ENCODE data around the gene TRMT112. TPM values are rescaled to one million over a fixed set of nuclear protein-coding genes. Genes with fewer than 3 reads are reported as not detected.

The TRMT112 gene
- total and polyA plus RNA-seq, 7 donors: 78.1 to 311 (median 125) TPM

DNA sequence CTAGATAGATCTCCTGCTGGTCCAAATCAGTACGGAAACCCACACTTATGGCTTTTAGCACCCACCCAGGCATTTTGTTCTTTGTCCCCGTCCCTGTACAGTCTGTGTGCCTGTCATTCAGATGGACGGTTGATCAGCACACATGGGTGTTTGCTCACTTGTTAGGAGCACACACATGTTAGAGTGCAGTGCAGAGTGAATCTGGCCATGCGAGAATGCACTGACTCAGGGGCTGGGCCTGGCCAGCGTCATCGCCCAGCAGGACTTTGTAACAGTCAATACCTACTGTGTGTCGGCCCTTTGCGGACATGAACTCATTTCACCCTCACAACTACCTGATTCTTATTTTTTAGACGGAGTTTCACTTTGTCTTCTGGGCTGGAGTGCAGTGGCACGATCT lies 45.0 kb upstream of the TRMT112 start:
- Histone ChIP-seq H3K9me3 (no peaks in the 10 kb centered on the region), H3K4me1 (peaks cover 6% of the 10 kb centered on the region), H3K27me3 (ENCODE audit: insufficient read depth in 3 of 3, low read length in 2 of 3) (no peaks in the 10 kb centered on the region), H3K36me3 (ENCODE audit: insufficient read depth in 1 of 2, low read depth in 1 of 2) (peaks cover 4 to 68% of the 10 kb centered on the region in 2 donors), H3K27ac (no peak overlapping the region), H3K4me3 (no peak overlapping the region)
- WGBS, 3 donors: 94 to 95% (median 95%) methylated on average over 10 of the region's 10 CpGs
- no peak for DNase-seq
- no peak for ATAC-seq
- intact Hi-C loops (cut with DNase I): no loop called here
- TF ChIP-seq, protein P1, sequence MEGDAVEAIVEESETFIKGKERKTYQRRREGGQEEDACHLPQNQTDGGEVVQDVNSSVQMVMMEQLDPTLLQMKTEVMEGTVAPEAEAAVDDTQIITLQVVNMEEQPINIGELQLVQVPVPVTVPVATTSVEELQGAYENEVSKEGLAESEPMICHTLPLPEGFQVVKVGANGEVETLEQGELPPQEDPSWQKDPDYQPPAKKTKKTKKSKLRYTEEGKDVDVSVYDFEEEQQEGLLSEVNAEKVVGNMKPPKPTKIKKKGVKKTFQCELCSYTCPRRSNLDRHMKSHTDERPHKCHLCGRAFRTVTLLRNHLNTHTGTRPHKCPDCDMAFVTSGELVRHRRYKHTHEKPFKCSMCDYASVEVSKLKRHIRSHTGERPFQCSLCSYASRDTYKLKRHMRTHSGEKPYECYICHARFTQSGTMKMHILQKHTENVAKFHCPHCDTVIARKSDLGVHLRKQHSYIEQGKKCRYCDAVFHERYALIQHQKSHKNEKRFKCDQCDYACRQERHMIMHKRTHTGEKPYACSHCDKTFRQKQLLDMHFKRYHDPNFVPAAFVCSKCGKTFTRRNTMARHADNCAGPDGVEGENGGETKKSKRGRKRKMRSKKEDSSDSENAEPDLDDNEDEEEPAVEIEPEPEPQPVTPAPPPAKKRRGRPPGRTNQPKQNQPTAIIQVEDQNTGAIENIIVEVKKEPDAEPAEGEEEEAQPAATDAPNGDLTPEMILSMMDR (IDR thresholded peaks at IDR 0.05): no peak

DNA sequence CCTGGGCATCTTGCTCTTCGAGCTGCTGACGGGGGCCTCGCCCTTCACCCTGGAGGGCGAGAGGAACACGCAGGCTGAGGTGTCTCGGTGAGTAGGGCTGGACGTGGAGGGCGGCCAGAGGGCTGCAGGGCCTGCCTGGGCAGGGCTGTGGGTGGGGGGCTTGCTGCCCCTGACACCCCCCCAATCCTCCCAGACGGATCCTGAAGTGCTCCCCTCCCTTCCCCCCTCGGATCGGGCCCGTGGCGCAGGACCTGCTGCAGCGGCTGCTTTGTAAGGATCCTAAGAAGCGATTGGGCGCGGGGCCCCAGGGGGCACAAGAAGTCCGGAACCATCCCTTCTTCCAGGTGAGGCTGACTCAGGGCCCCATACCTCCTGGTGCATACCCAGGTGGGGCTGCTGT lies 44.3 kb upstream of the TRMT112 start:
- Histone ChIP-seq H3K4me1 (peaks cover 6% of the 10 kb centered on the region), H3K36me3 (ENCODE audit: insufficient read depth in 1 of 2, low read depth in 1 of 2) (peaks cover 4 to 62% of the 10 kb centered on the region in 2 donors), H3K9me3 (no peaks in the 10 kb centered on the region), H3K4me3 (no peak overlapping the region), H3K27ac (no peak overlapping the region), H3K27me3 (ENCODE audit: insufficient read depth in 3 of 3, low read length in 2 of 3) (no peaks in the 10 kb centered on the region)
- 89 to 93% (median 90%) methylated on average over 13 to 18 of the region's 18 CpGs for WGBS, 3 donors
- ATAC-seq (no peak), DNase-seq (no peak)
- intact Hi-C loops (cut with DNase I): no loop called here
- TF ChIP-seq, protein P1 (IDR thresholded peaks at IDR 0.05): no peak

DNA sequence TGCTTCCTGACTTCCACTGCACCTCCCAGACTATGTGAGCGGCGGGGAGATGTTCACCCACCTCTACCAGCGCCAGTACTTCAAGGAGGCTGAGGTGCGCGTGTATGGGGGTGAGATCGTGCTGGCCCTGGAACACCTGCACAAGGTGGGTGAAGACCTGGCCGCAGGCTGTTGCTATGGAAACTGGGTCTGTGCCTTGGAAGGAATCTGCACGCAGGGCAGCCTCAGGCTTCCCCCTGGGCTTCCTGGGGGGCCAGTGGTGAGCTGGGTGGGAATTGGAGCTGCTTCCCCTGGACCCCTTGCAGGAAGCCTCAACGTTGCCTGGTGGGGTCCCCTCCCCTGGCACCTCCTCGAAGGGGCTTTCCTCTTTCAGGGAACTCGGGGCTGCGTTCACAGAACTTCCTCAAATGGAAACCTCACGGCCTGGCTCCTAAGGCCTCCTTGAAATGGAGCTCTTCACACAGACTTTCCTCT lies 43.1 kb upstream of the TRMT112 start:
- Histone ChIP-seq H3K4me3 (peak overlapping the region; percentile 95), H3K27me3 (ENCODE audit: insufficient read depth in 3 of 3, low read length in 2 of 3) (no peaks in the 10 kb centered on the region), H3K36me3 (ENCODE audit: insufficient read depth in 1 of 2, low read depth in 1 of 2) (peaks cover 0 to 50% of the 10 kb centered on the region in 2 donors), H3K27ac (no peak overlapping the region), H3K9me3 (no peaks in the 10 kb centered on the region), H3K4me1 (peaks cover 6% of the 10 kb centered on the region)
- 81 to 82% (median 81%) methylated on average over 12 to 13 of the region's 13 CpGs for WGBS, 3 donors
- no peak for DNase-seq
- TF ChIP-seq, protein P1 (IDR thresholded peaks at IDR 0.05): no peak
- ATAC-seq: no peak
- intact Hi-C loops (cut with DNase I): no loop called here

DNA sequence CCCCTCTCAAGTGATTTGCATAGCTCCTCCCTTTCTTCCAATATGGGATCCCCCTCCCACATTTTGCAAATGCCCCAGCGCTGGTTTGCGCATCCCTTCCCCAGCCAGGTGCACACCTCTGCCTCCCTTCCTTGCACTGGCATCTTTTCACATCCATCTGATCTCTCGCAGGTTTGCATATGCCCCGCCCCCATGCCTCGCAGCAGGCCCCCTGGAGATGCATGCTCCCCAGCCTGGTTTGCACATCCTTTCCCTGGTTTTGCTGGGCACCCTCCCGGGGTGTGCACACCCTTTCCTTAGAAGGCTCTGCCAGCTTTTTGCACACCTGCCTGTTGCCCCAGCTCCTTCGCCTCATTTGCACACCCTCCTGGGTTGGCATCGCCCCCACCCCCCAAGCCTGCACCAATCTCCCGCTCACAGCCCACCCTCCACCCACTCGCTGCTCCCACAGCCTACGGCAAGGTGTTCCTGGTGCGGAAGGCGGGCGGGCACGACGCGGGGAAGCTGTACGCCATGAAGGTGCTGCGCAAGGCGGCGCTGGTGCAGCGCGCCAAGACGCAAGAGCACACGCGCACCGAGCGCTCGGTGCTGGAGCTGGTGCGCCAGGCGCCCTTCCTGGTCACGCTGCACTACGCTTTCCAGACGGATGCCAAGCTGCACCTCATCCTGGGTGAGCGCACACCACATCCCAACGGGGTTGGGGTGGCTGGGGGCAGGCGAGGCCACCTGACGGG lies 42.5 kb upstream of the TRMT112 start:
- ATAC-seq (no peak), DNase-seq (no peak)
- Histone ChIP-seq H3K36me3 (ENCODE audit: insufficient read depth in 1 of 2, low read depth in 1 of 2) (peaks cover 0 to 44% of the 10 kb centered on the region in 2 donors), H3K27ac (no peak overlapping the region), H3K27me3 (ENCODE audit: insufficient read depth in 3 of 3, low read length in 2 of 3) (no peaks in the 10 kb centered on the region), H3K9me3 (no peaks in the 10 kb centered on the region), H3K4me1 (peaks cover 6% of the 10 kb centered on the region), H3K4me3 (peak overlapping the region; percentile 95)
- 77 to 80% (median 79%) methylated on average over 37 to 38 of the region's 38 CpGs for WGBS, 3 donors
- TF ChIP-seq, protein P1 (IDR thresholded peaks at IDR 0.05): no peak
- intact Hi-C loops (cut with DNase I): loop anchor here in 1 of 2 donors (5.0 kb wide), 1 partner anchor 38 kb away; no protein-coding TSS in a partner anchor
